Chondrocyte (in vitro differentiated cells): Measurements from ENCODE around the gene PYM1. TPM values are rescaled to one million over a fixed set of nuclear protein-coding genes. Genes with fewer than 3 reads are reported as not detected.
"Not testable (repeated sequence)": the region's sequence is repeated elsewhere in the genome, so short reads cannot be mapped to it uniquely, and the experiment has no call there.

Source experiments
- DNase-seq: peaks from one replicate; pipeline ENCODE4 v3.0.0; 2021; ENCODE audit warnings: mixed read lengths, low spot score
- H3K27ac Mint-ChIP-seq: one replicate; pipeline ENCODE4 v1.8.0; 2021; ENCODE audit warnings: mild to moderate bottlenecking, moderate library complexity, mixed read lengths; ENCODE audit not compliant: unreplicated experiment
- H3K27me3 Mint-ChIP-seq: 2 replicates; pipeline ENCODE4 v1.8.0; 2021; ENCODE audit warnings: low read depth, mixed read lengths
- H3K36me3 Mint-ChIP-seq: 2 replicates; pipeline ENCODE4 v1.8.0; 2021; ENCODE audit warnings: low read depth, mixed read lengths
- H3K4me1 Mint-ChIP-seq: 2 replicates; pipeline ENCODE4 v1.8.0; 2021; ENCODE audit warnings: low read depth, mild to moderate bottlenecking, mixed read lengths
- H3K4me3 Mint-ChIP-seq: one replicate; pipeline ENCODE4 v1.8.0; 2021; ENCODE audit warnings: mild to moderate bottlenecking, moderate library complexity, mixed read lengths; ENCODE audit not compliant: unreplicated experiment
- H3K9me3 Mint-ChIP-seq: 2 replicates; pipeline ENCODE4 v1.8.0; 2021; ENCODE audit warnings: low read depth, mixed read lengths
- CTCF ChIP-seq: fragments of 200-600 bp; sonication (generic); IDR thresholded peaks from 2 replicates; pipeline ENCODE4 v1.5.0; 2021; ENCODE audit warnings: antibody characterized with exemption, mild to moderate bottlenecking, moderate library complexity
- total RNA-seq: library from RNA; stranded (reverse); gene quantifications from 3 replicates; pipeline ENCODE4 v1.2.1, GENCODE V29; 2021

The PYM1 gene
- total RNA-seq, 1 donor from 2014 or later, result 17.3 TPM

- H3K4me1 Mint-ChIP-seq, result peaks cover 64% of the 10 kb centered on the region
- DNase-seq, result no peak
- TF ChIP-seq CTCF, result no peak
- no peaks in the 10 kb centered on the region for H3K27me3 Mint-ChIP-seq
- H3K4me3 Mint-ChIP-seq, result peak overlapping the region; percentile 41
- H3K9me3 Mint-ChIP-seq, result no peaks in the 10 kb centered on the region
- peak overlapping the region; percentile 66 for H3K27ac Mint-ChIP-seq
- H3K36me3 Mint-ChIP-seq, result no peaks in the 10 kb centered on the region
These were observed 1.7 kb upstream of the PYM1 start for GRCh38 chr12:55929306-55929791.

- peaks cover 46% of the 10 kb centered on the region for H3K4me1 Mint-ChIP-seq
- H3K36me3 Mint-ChIP-seq, result peaks cover 4% of the 10 kb centered on the region
- no peaks in the 10 kb centered on the region for H3K27me3 Mint-ChIP-seq
- TF ChIP-seq CTCF, result peak; percentile 99
- peak overlapping the region; percentile 98 for H3K27ac Mint-ChIP-seq
- DNase-seq, result no peak
- H3K9me3 Mint-ChIP-seq, result no peaks in the 10 kb centered on the region
- peak overlapping the region; percentile 90 for H3K4me3 Mint-ChIP-seq
These were observed 731 bp downstream of the PYM1 start for GRCh38 chr12:55926738-55927587.

- Mint-ChIP-seq H3K9me3 (no peaks in the 10 kb centered on the region), H3K36me3 (peaks cover 4% of the 10 kb centered on the region), H3K4me1 (peaks cover 41% of the 10 kb centered on the region), H3K27ac (peak overlapping the region; percentile 98), H3K27me3 (no peaks in the 10 kb centered on the region), H3K4me3 (peak overlapping the region; percentile 90)
- DNase-seq, result no peak
- no peak for TF ChIP-seq CTCF
These were observed 1.6 kb downstream of the PYM1 start for GRCh38 chr12:55925870-55926737.

GRCh38 chr12:55925371-55925770 is 2.3 kb downstream of the PYM1 start:
- peak overlapping the region; percentile 45 for H3K27ac Mint-ChIP-seq

GRCh38 chr12:55923648-55924047 is 4.0 kb downstream of the PYM1 start:
- H3K4me3 Mint-ChIP-seq, result not testable (repeated sequence)

More at GRCh38 chr12:55925371-55925770, 2.3 kb downstream of the PYM1 start:
- TF ChIP-seq CTCF, result no peak
- H3K4me3 Mint-ChIP-seq, result peak overlapping the region; percentile 90
- H3K27me3 Mint-ChIP-seq, result no peaks in the 10 kb centered on the region
- no peaks in the 10 kb centered on the region for H3K9me3 Mint-ChIP-seq
- H3K4me1 Mint-ChIP-seq, result peaks cover 36% of the 10 kb centered on the region
- peaks cover 4% of the 10 kb centered on the region for H3K36me3 Mint-ChIP-seq
- DNase-seq, result no peak

More at GRCh38 chr12:55923648-55924047, 4.0 kb downstream of the PYM1 start:
- H3K9me3 Mint-ChIP-seq, H3K36me3 Mint-ChIP-seq, H3K27ac Mint-ChIP-seq, H3K27me3 Mint-ChIP-seq, DNase-seq: not testable (repeated sequence)
- peaks cover 33% of the 10 kb centered on the region for H3K4me1 Mint-ChIP-seq
